GM23338 (cell line): ENCODE measurements around the gene ZNF593OS. TPM values are rescaled to one million over a fixed set of nuclear protein-coding genes. Genes with fewer than 3 reads are reported as not detected.

Experiments
- ATAC-seq: fragments of 200-7000 bp; cut with Tn5 transposase; 3 replicates; pipeline ENCODE4 v1.9.1; 2020
- DNase-seq: peaks from one replicate; pipeline ENCODE4 v3.0.0-alpha.2; 2015; ENCODE audit warnings: low spot score
- H2AFZ ChIP-seq: fragments of 200-600 bp; sonication (generic); 2 replicates; pipeline ENCODE4 v1.8.0; 2016; ENCODE audit warnings: antibody characterized with exemption, mild to moderate bottlenecking, moderate library complexity
- H3F3A ChIP-seq: fragments of 200-600 bp; sonication (generic); replicated peaks from 2 replicates; pipeline ENCODE4 v1.8.0; 2017; ENCODE audit warnings: antibody characterized with exemption, mixed run types, low read depth
- H3K27ac ChIP-seq: fragments of 200-600 bp; sonication (generic); 2 replicates; pipeline ENCODE4 v1.6.1; 2016; ENCODE audit warnings: low read depth
- H3K27me3 ChIP-seq: fragments of 200-600 bp; sonication (generic); 2 replicates; pipeline ENCODE4 v1.8.0; 2016; ENCODE audit warnings: mild to moderate bottlenecking, mixed run types, moderate library complexity; ENCODE audit not compliant: insufficient read depth
- H3K36me3 ChIP-seq: fragments of 200-600 bp; sonication (generic); 2 replicates; pipeline ENCODE4 v1.8.0; 2016; ENCODE audit warnings: mild to moderate bottlenecking; ENCODE audit not compliant: insufficient read depth
- H3K4me1 ChIP-seq: fragments of 200-600 bp; sonication (generic); 2 replicates; pipeline ENCODE4 v1.8.0; 2016; ENCODE audit warnings: mild to moderate bottlenecking, moderate library complexity; ENCODE audit not compliant: insufficient read depth
- H3K4me2 ChIP-seq: fragments of 200-600 bp; sonication (generic); 2 replicates; pipeline ENCODE4 v1.7.1; 2017; ENCODE audit warnings: mixed run types
- H3K4me3 ChIP-seq: fragments of 200-600 bp; sonication (generic); 2 replicates; pipeline ENCODE4 v1.6.1; 2016; ENCODE audit warnings: mixed run types
- H3K79me2 ChIP-seq: fragments of 200-600 bp; sonication (generic); replicated peaks from 2 replicates; pipeline ENCODE4 v1.8.0; 2017; ENCODE audit warnings: mild to moderate bottlenecking; ENCODE audit not compliant: insufficient read depth
- H3K9me2 ChIP-seq: fragments of 200-600 bp; sonication (generic); 2 replicates; pipeline ENCODE4 v1.8.0; 2017; ENCODE audit not compliant: insufficient read depth
- H4K20me1 ChIP-seq: fragments of 200-600 bp; sonication (generic); replicated peaks from 2 replicates; pipeline ENCODE4 v1.8.0; 2017; ENCODE audit warnings: mild to moderate bottlenecking; ENCODE audit not compliant: insufficient read depth
- H3K27ac Mint-ChIP-seq: 2 replicates; pipeline ENCODE4 v1.8.0; 2020; ENCODE audit warnings: inconsistent platforms, mild to moderate bottlenecking, moderate library complexity, mixed read lengths
- H3K27me3 Mint-ChIP-seq: 3 replicates; pipeline ENCODE4 v1.8.0; 2022; ENCODE audit warnings: low read depth, mild to moderate bottlenecking, moderate library complexity, mixed read lengths, inconsistent platforms; ENCODE audit not compliant: insufficient read depth, poor library complexity
- H3K36me3 Mint-ChIP-seq: 3 replicates; pipeline ENCODE4 v1.8.0; 2021; ENCODE audit warnings: low read depth, mild to moderate bottlenecking, inconsistent platforms, moderate library complexity, mixed read lengths
- H3K4me1 Mint-ChIP-seq: 3 replicates; pipeline ENCODE4 v1.8.0; 2020; ENCODE audit warnings: mild to moderate bottlenecking, inconsistent platforms, mixed read lengths
- H3K4me3 Mint-ChIP-seq: 3 replicates; pipeline ENCODE4 v1.8.0; 2021; ENCODE audit warnings: moderate library complexity, mild to moderate bottlenecking, inconsistent platforms, mixed read lengths
- H3K9me3 Mint-ChIP-seq: 3 replicates; pipeline ENCODE4 v1.8.0; 2020; ENCODE audit warnings: moderate library complexity, mild to moderate bottlenecking, inconsistent platforms, mixed read lengths
- CREB1 ChIP-seq: fragments of 250-450 bp; sonication (Bioruptor Pico); IDR thresholded peaks from 2 replicates; pipeline ENCODE4 v1.5.0; 2020; ENCODE audit warnings: low read depth, mild to moderate bottlenecking, moderate library complexity
- CTCF ChIP-seq, 2 experiments: fragments of 200-600 bp in 1 of 2; sonication (generic) in 1 of 2; conservative IDR thresholded peaks; 2 replicates each; pipeline versions ENCODE4 v1.5.1 to v1.6.1; 2016 to 2017; ENCODE audit warnings: antibody characterized with exemption in 2 of 2, low read depth in 2 of 2, mild to moderate bottlenecking in 2 of 2, moderate library complexity in 1 of 2
- ETS1 ChIP-seq: IDR thresholded peaks from 2 replicates; pipeline ENCODE4 v1.6.1; 2016; ENCODE audit warnings: antibody characterized with exemption
- EZH2 ChIP-seq: fragments of 200-600 bp; sonication (generic); IDR thresholded peaks from one replicate; pipeline ENCODE4 v1.8.0; 2017; ENCODE audit warnings: antibody characterized with exemption, mild to moderate bottlenecking, low read depth; ENCODE audit not compliant: unreplicated experiment
- EZH2phosphoT487 ChIP-seq: fragments of 200-600 bp; sonication (generic); IDR thresholded peaks from one replicate; pipeline ENCODE4 v1.8.1; 2018; ENCODE audit warnings: antibody characterized with exemption; ENCODE audit not compliant: unreplicated experiment
- NANOG ChIP-seq: IDR thresholded peaks from 2 replicates; pipeline ENCODE4 v1.6.1; 2016; ENCODE audit warnings: antibody characterized with exemption, borderline replicate concordance
- POLR2AphosphoS5 ChIP-seq: IDR thresholded peaks from 2 replicates; pipeline ENCODE4 v1.6.1; 2016; ENCODE audit warnings: antibody characterized with exemption, low read depth
- REST ChIP-seq: IDR thresholded peaks from one replicate; pipeline ENCODE4 v1.6.1; 2018; ENCODE audit warnings: antibody characterized with exemption; ENCODE audit not compliant: unreplicated experiment
- STAT1 ChIP-seq: IDR thresholded peaks from one replicate; pipeline ENCODE4 v1.6.1; 2016; ENCODE audit warnings: antibody characterized with exemption; ENCODE audit not compliant: unreplicated experiment
- ZNF114 ChIP-seq: fragments of 250-450 bp; sonication (Bioruptor Pico); IDR thresholded peaks from 2 replicates; pipeline ENCODE4 v1.5.0; 2020; ENCODE audit warnings: mild to moderate bottlenecking, moderate library complexity
- ZNF331 ChIP-seq: fragments of 250-450 bp; sonication (Bioruptor Pico); IDR thresholded peaks from 2 replicates; pipeline ENCODE4 v1.5.0; 2020; ENCODE audit warnings: low read depth, mild to moderate bottlenecking, moderate library complexity
- ZNF462 ChIP-seq: fragments of 250-450 bp; sonication (Bioruptor Pico); IDR thresholded peaks from 2 replicates; pipeline ENCODE4 v1.5.0; 2020; ENCODE audit warnings: mild to moderate bottlenecking, moderate library complexity
- polyA plus RNA-seq: library from polyadenylated mRNA; unstranded; fragments of >200 nt; fragmentation: Nextera tagmentation; extraction: Ambion mirVana; gene quantifications from 2 replicates; pipeline ENCODE4 v1.2.1, GENCODE V29; 2016
- total RNA-seq: library from RNA; depleted of rRNA; stranded (reverse); fragments of >200 nt; shearing (Covaris generic); gene quantifications from 2 replicates; pipeline ENCODE4 v1.2.3, GENCODE V29; 2014

ZNF593OS gene
- total and polyA plus RNA-seq, 2 experiments from 2014 or later = 1.1 TPM; not detected in 1

- H4K20me1 ChIP-seq = peaks cover 5% of the 10 kb centered on the region; the same call in 1 of the 2 replicates
- Mint-ChIP-seq H3K27me3 (peaks cover 79% of the 10 kb centered on the region), H3K9me3 (no peaks in the 10 kb centered on the region), H3K4me1 (peaks cover 62% of the 10 kb centered on the region), H3K36me3 (no peaks in the 10 kb centered on the region), H3K4me3 (peak overlapping the region; percentile 76), H3K27ac (no peak overlapping the region)
- no peaks in the 10 kb centered on the region for H3K9me2 ChIP-seq
- DNase-seq (peak; percentile 82), ATAC-seq (peak; percentile 10)
- no peaks in the 10 kb centered on the region for H3K36me3 ChIP-seq
- H3K4me3 ChIP-seq = peak overlapping the region; percentile 58
- no peak overlapping the region for H3K27ac ChIP-seq
- H3K27me3 ChIP-seq = peaks cover 100% of the 10 kb centered on the region
- H2AFZ ChIP-seq = no peak overlapping the region
- peaks cover 7% of the 10 kb centered on the region; the same call in 1 of the 2 replicates for H3F3A ChIP-seq
- peak overlapping the region; percentile 89 for H3K4me2 ChIP-seq
- TF ChIP-seq ZNF331 (CRISPR knock-in tag) (no peak), ZNF114 (CRISPR knock-in tag) (no peak), REST (no peak), STAT1 (no peak), POLR2AphosphoS5 (no peak), CREB1 (CRISPR knock-in tag) (no peak), NANOG (no peak), ETS1 (no peak), EZH2 (no peak), EZH2phosphoT487 (no peak), ZNF462 (CRISPR knock-in tag) (no peak), CTCF (conservative IDR thresholded peaks at IDR 0.05; ENCODE audit: low read depth in 2 of 2) (no peak)
- H3K4me1 ChIP-seq = peaks cover 50% of the 10 kb centered on the region
- H3K79me2 ChIP-seq = no peaks in the 10 kb centered on the region
Observed at GRCh38 chr1:26156285-26157038, 15.2 kb downstream of the ZNF593OS start.
